Measurements from ENCODE around the gene RNASEH2A.

Gene RNASEH2A

GRCh38 chr19:12856653-12857052 is 50.3 kb downstream of the RNASEH2A start:
- DNase-seq (ENCODE audit: low spot score) (no peak), FAIRE-seq (no peak)

GRCh38 chr19:12858041-12858928 is 51.9 kb downstream of the RNASEH2A start:
- no peak for FAIRE-seq
- no peak for DNase-seq (ENCODE audit: low spot score)

- FAIRE-seq (no peak), DNase-seq (ENCODE audit: low spot score) (no peak)
Observed at GRCh38 chr19:12859546-12859945, 53.2 kb downstream of the RNASEH2A start.
